ENCODE data around the gene ZBTB7C.
A peak's percentile ranks its signal among the peaks of the same experiment; 100 is the strongest.

The ZBTB7C gene

GRCh38 chr18:48230467-48231113, 178.6 kb downstream of the ZBTB7C start:
- Histone ChIP-seq H3K27me3 (ENCODE audit: insufficient read depth, low read length, poor library complexity, severe bottlenecking) (no peaks in the 10 kb centered on the region), H3K79me2 (ENCODE audit: insufficient read depth, low read length) (no peaks in the 10 kb centered on the region), H3K36me3 (ENCODE audit: insufficient read depth, low read length) (no peaks in the 10 kb centered on the region), H4K20me1 (ENCODE audit: insufficient read depth, low read length, poor library complexity, severe bottlenecking) (no peaks in the 10 kb centered on the region), H3K4me2 (ENCODE audit: low read depth, low read length, poor library complexity, severe bottlenecking) (no peak overlapping the region), H3K4me1 (ENCODE audit: insufficient read depth, low read length, poor library complexity, severe bottlenecking) (peaks cover 24% of the 10 kb centered on the region), H3K4me3 (ENCODE audit: low read length, poor library complexity, severe bottlenecking) (no peak overlapping the region), H3K9me3 (ENCODE audit: insufficient read depth, low read depth, low read length) (no peaks in the 10 kb centered on the region), H3K9me2 (replicated peaks; ENCODE audit: low read depth, low read length) (no peaks in the 10 kb centered on the region), H3K9ac (ENCODE audit: low read depth, low read length, poor library complexity, severe bottlenecking) (no peak overlapping the region), H3F3A (ENCODE audit: low read depth) (no peaks in the 10 kb centered on the region), H2AFZ (ENCODE audit: low read length) (peak overlapping the region; percentile 67)
- TF ChIP-seq EZH2phosphoT487 (IDR thresholded peaks at IDR 0.05; ENCODE audit: borderline replicate concordance) (no peak), CTCF (conservative IDR thresholded peaks at IDR 0.05; ENCODE audit: low read length) (peak; percentile 83)

- no peaks in the 10 kb centered on the region for H3K9me2 ChIP-seq (replicated peaks; ENCODE audit: low read depth, low read length)
- H3K27me3 ChIP-seq (ENCODE audit: insufficient read depth, low read length, poor library complexity, severe bottlenecking), result no peaks in the 10 kb centered on the region
- H3F3A ChIP-seq (ENCODE audit: low read depth), result no peaks in the 10 kb centered on the region
- TF ChIP-seq CTCF (conservative IDR thresholded peaks at IDR 0.05; ENCODE audit: low read length) (no peak), EZH2phosphoT487 (IDR thresholded peaks at IDR 0.05; ENCODE audit: borderline replicate concordance) (no peak)
- no peak overlapping the region for H3K9ac ChIP-seq (ENCODE audit: low read depth, low read length, poor library complexity, severe bottlenecking)
- no peaks in the 10 kb centered on the region for H3K36me3 ChIP-seq (ENCODE audit: insufficient read depth, low read length)
- no peak overlapping the region for H3K4me2 ChIP-seq (ENCODE audit: low read depth, low read length, poor library complexity, severe bottlenecking)
- H3K4me1 ChIP-seq (ENCODE audit: insufficient read depth, low read length, poor library complexity, severe bottlenecking), result peaks cover 24% of the 10 kb centered on the region
- no peaks in the 10 kb centered on the region for H3K79me2 ChIP-seq (ENCODE audit: insufficient read depth, low read length)
- H4K20me1 ChIP-seq (ENCODE audit: insufficient read depth, low read length, poor library complexity, severe bottlenecking), result no peaks in the 10 kb centered on the region
- no peaks in the 10 kb centered on the region for H3K9me3 ChIP-seq (ENCODE audit: insufficient read depth, low read depth, low read length)
- no peak overlapping the region for H2AFZ ChIP-seq (ENCODE audit: low read length)
- no peak overlapping the region for H3K4me3 ChIP-seq (ENCODE audit: low read length, poor library complexity, severe bottlenecking)
Measured at GRCh38 chr18:48229552-48229981, 179.6 kb downstream of the ZBTB7C start.

GRCh38 chr18:48228841-48229240, 180.3 kb downstream of the ZBTB7C start:
- H3K4me3 ChIP-seq (ENCODE audit: low read length, poor library complexity, severe bottlenecking), result no peak overlapping the region
- H3K4me1 ChIP-seq (ENCODE audit: insufficient read depth, low read length, poor library complexity, severe bottlenecking), result peaks cover 24% of the 10 kb centered on the region
- no peaks in the 10 kb centered on the region for H3K9me2 ChIP-seq (replicated peaks; ENCODE audit: low read depth, low read length)
- no peaks in the 10 kb centered on the region for H3K27me3 ChIP-seq (ENCODE audit: insufficient read depth, low read length, poor library complexity, severe bottlenecking)
- H3F3A ChIP-seq (ENCODE audit: low read depth), result no peaks in the 10 kb centered on the region
- TF ChIP-seq CTCF (conservative IDR thresholded peaks at IDR 0.05; ENCODE audit: low read length) (no peak), EZH2phosphoT487 (IDR thresholded peaks at IDR 0.05; ENCODE audit: borderline replicate concordance) (no peak)
- H3K36me3 ChIP-seq (ENCODE audit: insufficient read depth, low read length), result no peaks in the 10 kb centered on the region
- peak overlapping the region; percentile 20 for H3K4me2 ChIP-seq (ENCODE audit: low read depth, low read length, poor library complexity, severe bottlenecking)
- H3K9me3 ChIP-seq (ENCODE audit: insufficient read depth, low read depth, low read length), result no peaks in the 10 kb centered on the region
- no peak overlapping the region for H2AFZ ChIP-seq (ENCODE audit: low read length)
- no peaks in the 10 kb centered on the region for H4K20me1 ChIP-seq (ENCODE audit: insufficient read depth, low read length, poor library complexity, severe bottlenecking)
- peak overlapping the region; percentile 31 for H3K9ac ChIP-seq (ENCODE audit: low read depth, low read length, poor library complexity, severe bottlenecking)
- H3K79me2 ChIP-seq (ENCODE audit: insufficient read depth, low read length), result no peaks in the 10 kb centered on the region

Measured in Loucy (cell line).